ENCODE data around the gene POTEG. TPM values are rescaled to one million over a fixed set of nuclear protein-coding genes. Genes with fewer than 3 reads are reported as not detected.
"Not testable (repeated sequence)": the region's sequence is repeated elsewhere in the genome, so short reads cannot be mapped to it uniquely, and the experiment has no call there.

The POTEG gene
- total and polyA plus RNA-seq, 2 experiments from 2014 or later: not detected

DNA sequence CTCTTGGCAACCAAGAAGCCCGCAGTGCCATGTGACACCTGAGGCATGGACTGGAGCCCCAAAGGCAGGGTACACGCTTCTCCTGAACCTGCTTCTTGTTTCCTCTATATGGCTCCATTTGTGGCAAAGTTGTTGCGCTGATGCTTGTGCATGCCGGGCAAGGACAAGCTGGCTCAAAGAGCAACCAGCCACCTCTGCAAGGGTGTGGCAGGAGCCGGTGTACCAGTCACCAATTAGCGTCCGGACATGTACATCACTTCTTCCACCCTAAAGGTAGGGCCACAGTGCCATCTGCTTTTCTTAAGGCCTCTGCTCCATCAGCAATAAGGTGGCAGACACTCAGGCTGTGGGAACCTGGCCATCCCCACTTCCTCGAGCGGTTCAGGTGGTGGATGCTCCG is 43.9 kb downstream of the POTEG start:
- not testable (repeated sequence) for DNase-seq (ENCODE audit: low read depth in 1 of 2, low spot score in 1 of 2); H3K27ac ChIP-seq; H3K4me1 ChIP-seq (ENCODE audit: low read depth); H3K27me3 ChIP-seq; H3K36me3 ChIP-seq; H3K9me3 ChIP-seq (ENCODE audit: low read depth); H3K4me3 ChIP-seq

DNA sequence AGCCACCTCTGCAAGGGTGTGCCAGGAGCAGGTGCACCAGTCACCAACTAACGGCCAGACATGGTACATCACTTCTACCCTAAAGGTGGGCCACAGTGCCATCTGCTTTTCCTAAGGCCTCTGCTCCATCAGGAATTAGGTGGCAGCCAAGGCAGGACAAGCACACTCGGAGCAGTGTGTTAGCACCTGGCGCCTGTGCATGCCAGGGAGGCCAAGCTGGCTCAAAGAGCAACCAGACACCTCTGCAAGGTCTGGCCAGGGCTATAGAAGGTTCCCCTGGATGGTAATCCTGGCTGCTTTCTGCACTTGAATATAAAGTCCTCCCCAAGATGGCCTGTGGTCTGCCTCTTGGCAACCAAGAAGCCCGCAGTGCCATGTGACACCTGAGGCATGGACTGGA is 45.4 kb downstream of the POTEG start:
- H3K4me3 ChIP-seq; H3K27me3 ChIP-seq; H3K27ac ChIP-seq; H3K36me3 ChIP-seq; DNase-seq (ENCODE audit: low read depth in 1 of 2, low spot score in 1 of 2); H3K4me1 ChIP-seq (ENCODE audit: low read depth); H3K9me3 ChIP-seq (ENCODE audit: low read depth): not testable (repeated sequence)

DNA sequence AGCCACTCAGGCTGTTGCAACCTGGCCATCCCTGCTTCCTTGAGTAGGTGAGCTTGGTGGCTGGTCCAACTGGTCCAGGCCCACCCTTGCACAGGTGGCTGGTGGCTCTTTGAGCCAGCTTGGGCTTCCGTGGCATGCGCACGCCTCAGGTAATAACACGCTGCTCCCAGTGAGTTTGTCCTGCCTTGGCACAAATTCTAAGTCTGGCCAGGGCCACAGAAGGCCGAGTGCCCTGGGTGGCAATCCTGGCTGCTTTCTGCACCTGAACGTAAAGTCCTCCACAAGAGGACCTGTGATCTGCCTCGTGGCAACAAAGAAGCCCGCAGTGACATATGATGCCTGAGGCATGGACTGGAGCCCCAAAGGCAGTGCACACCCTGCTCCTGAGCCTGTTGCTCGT is 47.1 kb downstream of the POTEG start:
- not testable (repeated sequence) for DNase-seq (ENCODE audit: low read depth in 1 of 2, low spot score in 1 of 2); H3K36me3 ChIP-seq; H3K27me3 ChIP-seq; H3K4me3 ChIP-seq; H3K9me3 ChIP-seq (ENCODE audit: low read depth); H3K27ac ChIP-seq; H3K4me1 ChIP-seq (ENCODE audit: low read depth)

DNA sequence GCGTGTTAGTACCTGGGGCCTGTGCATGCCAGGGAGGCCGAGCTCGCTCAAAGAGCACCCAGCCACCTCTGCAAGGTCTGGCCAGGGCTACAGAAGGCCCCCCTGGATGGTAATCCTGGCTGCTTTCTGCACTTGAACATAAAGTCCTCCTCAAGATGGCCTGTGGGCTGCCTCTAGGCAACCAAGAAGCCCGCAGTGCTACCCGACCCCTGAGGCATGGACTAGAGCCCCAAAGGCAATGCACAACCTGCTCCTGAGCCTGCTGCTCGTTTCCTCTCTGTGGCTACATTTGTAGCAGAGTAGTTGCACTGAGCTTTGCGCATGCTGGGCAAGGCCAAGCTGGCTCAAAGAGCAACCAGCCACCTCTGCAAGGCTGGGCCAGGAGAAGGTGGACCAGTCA is 47.8 kb downstream of the POTEG start:
- not testable (repeated sequence) for H3K27me3 ChIP-seq; H3K4me1 ChIP-seq (ENCODE audit: low read depth); H3K4me3 ChIP-seq; H3K27ac ChIP-seq; H3K9me3 ChIP-seq (ENCODE audit: low read depth); H3K36me3 ChIP-seq; DNase-seq (ENCODE audit: low read depth in 1 of 2, low spot score in 1 of 2)

DNA sequence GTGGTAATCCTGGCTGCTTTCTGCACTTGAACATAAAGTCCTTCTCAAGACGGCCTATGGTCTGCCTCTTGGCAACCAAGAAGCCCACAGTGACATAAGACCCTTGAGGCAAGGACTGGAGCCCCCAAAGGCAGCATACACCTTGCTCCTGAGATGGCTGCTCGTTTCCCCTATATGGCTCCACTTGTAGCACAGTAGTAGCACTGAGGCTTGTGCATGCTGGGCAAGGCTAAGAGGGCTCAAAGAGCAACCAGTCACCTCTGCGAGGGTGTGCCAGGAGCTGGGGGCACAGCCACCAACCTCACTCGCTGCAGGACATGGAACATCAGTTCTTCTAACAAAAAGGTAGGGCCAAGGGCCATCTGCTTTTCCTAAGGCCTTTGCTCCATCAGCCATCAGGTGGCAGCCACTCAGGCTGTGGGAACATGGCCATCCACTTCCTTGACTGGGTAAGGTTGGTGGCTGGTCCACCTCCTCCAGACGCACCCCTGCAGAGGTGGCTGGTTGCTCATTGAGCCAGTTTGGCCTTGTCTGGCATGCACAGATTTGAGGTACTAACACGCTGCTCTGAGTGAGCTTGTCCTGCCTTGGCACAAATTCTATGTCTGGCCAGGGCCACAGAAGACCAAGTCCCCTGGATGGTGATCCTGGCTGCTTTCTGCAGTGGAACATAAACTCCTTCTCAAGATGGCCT is 49.9 kb downstream of the POTEG start:
- not testable (repeated sequence) for H3K9me3 ChIP-seq (ENCODE audit: low read depth)

DNA sequence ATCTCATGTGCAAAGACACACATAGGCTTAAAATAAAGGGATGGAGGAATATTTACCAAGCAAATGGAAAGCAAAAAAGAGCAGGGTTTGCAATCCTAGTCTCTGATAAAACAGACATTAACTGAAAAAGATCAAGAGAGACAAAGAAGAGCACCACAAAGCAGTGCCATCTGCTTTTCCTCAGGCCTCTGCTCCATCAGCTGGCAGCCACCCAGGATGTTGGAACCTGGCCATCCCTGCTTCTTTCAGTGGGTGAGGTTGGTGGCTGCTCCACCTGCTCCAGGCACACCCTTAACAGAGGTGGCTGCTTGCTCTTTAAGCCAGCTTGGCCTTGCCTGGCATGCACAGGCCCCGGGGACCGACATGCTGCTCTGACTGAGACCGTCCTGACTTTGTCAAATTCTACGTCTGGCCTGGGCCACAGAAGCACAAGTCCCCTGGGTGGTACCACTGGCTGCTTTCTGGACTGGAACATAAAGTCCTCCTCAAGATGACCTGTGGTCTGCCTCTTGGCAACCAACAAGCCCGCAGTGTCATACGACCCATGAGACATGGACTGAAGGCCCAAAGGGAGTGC is 51.0 kb downstream of the POTEG start:
- not testable (repeated sequence) for DNase-seq (ENCODE audit: low read depth in 1 of 2, low spot score in 1 of 2); H3K4me1 ChIP-seq (ENCODE audit: low read depth); H3K4me3 ChIP-seq; H3K9me3 ChIP-seq (ENCODE audit: low read depth); H3K27ac ChIP-seq; H3K27me3 ChIP-seq; H3K36me3 ChIP-seq

More for the DNA sequence above, 49.9 kb downstream of the POTEG start:
- not testable (repeated sequence) for H3K27ac ChIP-seq; DNase-seq (ENCODE audit: low read depth in 1 of 2, low spot score in 1 of 2); H3K27me3 ChIP-seq; H3K36me3 ChIP-seq; H3K4me1 ChIP-seq (ENCODE audit: low read depth); H3K4me3 ChIP-seq

DNA sequence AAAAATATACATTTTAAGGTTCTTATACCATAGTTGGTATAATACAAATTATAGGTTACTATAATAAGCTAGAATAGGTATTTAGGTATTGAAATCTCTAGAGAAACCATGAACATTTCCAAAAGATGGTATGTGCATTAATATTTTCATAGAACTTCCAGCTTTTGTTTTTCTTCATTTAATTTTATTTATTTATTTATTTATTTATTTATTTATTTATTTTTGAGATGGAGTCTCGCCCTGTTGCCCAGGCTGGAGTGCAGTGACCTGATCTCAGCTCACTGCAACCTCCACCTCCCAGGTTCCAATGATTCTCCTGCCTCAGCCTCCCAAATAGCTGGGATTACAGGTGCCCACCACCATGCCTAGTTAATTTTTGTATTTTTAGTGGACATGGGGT is 54.0 kb downstream of the POTEG start:
- H3K9me3 ChIP-seq (ENCODE audit: low read depth); H3K27ac ChIP-seq; H3K36me3 ChIP-seq; H3K4me3 ChIP-seq; H3K4me1 ChIP-seq (ENCODE audit: low read depth); H3K27me3 ChIP-seq; DNase-seq (ENCODE audit: low read depth in 1 of 2, low spot score in 1 of 2): not testable (repeated sequence)

DNA sequence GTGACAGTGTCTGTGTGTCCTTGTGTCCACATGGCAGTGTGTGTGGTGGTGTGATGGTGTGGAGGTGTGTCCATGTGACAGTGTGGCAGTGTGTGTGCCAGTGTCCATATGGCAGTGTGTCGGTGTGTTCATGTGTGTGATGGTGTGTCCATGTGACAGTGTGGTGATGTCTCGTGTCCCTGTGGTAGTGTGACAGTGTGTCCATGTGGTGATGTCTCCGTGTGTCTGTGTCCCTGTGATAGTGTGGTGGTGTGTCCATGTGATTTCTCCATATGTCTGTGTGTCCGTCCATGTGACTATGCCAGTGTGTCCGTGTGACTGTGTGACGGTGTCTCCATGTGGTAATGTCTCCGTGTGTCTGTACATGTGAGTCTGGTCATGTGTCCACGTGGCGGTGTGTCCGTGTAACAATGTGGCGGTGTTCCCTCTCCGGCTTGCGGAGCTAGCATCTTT is 59.7 kb downstream of the POTEG start:
- not testable (repeated sequence) for H3K4me1 ChIP-seq (ENCODE audit: low read depth); H3K9me3 ChIP-seq (ENCODE audit: low read depth); H3K27me3 ChIP-seq; H3K4me3 ChIP-seq; DNase-seq (ENCODE audit: low read depth in 1 of 2, low spot score in 1 of 2); H3K27ac ChIP-seq; H3K36me3 ChIP-seq

DNA sequence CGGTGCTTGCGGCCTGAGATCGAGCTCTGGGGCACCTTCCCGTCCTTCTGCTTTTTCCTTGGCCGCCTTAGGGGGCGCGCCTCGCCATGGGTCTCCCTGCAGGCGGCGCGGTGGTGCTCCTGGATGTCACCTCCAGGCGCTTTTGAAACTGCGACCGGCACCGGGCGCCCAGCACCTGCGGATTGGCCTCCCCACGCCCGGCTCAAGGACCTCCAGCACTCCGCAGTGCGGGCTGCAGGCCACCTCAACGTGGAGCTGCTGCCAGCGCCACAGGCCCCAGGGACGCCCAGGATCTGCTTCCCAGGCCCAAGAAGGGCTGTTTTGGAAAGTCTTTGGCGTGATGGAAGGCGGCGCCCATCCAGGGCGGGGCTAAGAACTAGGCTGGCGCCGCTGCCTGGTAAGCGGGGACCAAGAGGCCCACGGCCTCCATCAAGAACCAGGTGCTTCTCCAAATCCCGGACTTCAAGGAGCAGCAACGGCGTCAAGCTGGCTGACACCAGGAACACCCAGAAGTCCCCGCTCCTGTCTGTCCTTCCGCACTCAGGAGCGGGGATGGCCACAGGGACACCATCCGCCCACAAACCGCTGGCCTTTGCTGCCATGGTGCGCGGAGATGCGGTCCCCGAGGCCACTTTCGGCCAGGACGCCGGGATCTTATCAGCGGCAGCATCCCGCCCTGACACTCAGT is 61.2 kb downstream of the POTEG start:
- H3K27ac ChIP-seq; DNase-seq (ENCODE audit: low read depth in 1 of 2, low spot score in 1 of 2); H3K36me3 ChIP-seq: not testable (repeated sequence)

DNA sequence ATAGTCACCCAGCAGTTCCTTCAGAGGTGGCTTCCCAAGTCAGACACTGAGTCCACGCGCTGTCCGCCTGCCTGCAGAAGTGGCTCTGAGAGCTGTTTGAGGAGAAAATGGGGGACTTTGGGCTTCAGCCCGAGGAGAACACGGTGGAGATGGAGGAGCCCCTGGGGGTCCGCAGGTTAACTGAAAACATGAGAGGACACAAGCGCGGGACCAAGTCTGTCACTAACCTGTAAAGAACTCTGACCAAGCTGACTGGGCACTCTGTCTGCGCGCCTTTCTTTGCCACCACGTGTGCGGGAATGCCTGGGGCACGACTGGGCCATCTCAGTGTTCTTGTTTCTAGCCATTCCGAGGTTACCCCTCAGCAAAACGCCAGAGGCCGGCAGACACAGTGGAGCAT is 62.4 kb downstream of the POTEG start:
- H3K27me3 ChIP-seq; DNase-seq (ENCODE audit: low read depth in 1 of 2, low spot score in 1 of 2); H3K9me3 ChIP-seq (ENCODE audit: low read depth): not testable (repeated sequence)

More for the DNA sequence above, 61.2 kb downstream of the POTEG start:
- H3K4me3 ChIP-seq; H3K9me3 ChIP-seq (ENCODE audit: low read depth); H3K27me3 ChIP-seq; H3K4me1 ChIP-seq (ENCODE audit: low read depth): not testable (repeated sequence)

DNA sequence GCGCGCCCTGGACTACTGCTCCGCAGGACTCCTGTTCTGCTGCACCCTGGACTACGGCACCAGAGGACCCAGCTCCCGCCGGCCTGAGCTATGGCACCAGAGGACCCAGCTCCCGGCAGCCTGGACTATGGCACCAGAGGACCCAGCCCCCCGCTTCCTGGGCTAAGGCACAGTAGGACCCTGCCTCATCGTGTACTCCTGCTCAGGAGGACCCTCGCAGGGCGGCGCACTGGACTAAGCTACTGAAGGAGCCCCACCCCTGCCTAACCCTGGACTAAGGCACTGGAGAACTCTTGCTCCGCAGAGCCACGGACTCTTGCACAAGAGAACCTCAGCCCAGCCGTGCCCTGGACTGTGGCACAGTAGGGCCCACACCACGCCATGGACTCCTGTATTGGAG is 71.3 kb downstream of the POTEG start:
- H3K27ac ChIP-seq; H3K4me1 ChIP-seq (ENCODE audit: low read depth); H3K36me3 ChIP-seq; H3K27me3 ChIP-seq; H3K4me3 ChIP-seq; DNase-seq (ENCODE audit: low read depth in 1 of 2, low spot score in 1 of 2); H3K9me3 ChIP-seq (ENCODE audit: low read depth): not testable (repeated sequence)

More for the DNA sequence above, 62.4 kb downstream of the POTEG start:
- not testable (repeated sequence) for H3K4me3 ChIP-seq; H3K27ac ChIP-seq; H3K36me3 ChIP-seq; H3K4me1 ChIP-seq (ENCODE audit: low read depth)

DNA sequence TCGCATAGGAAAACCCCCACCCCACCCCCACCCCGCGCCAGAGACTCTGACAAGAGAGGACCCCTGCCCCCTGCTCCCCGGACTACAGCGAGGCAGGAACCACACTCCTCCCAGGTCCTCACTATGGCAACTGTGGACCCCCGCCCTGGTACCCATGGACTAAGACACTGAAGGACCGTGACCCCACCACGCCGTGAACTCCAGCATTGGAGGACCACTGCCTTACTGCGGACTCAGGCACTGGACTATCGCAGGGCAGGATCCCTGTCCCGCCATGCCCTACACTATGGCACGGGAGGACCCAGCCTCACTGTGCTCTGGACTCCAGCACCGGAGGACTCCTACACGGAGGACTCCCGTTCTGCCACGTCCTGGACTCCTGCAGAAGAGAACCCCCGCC is 71.8 kb downstream of the POTEG start:
- not testable (repeated sequence) for H3K36me3 ChIP-seq; H3K27me3 ChIP-seq; DNase-seq (ENCODE audit: low read depth in 1 of 2, low spot score in 1 of 2); H3K9me3 ChIP-seq (ENCODE audit: low read depth); H3K4me3 ChIP-seq; H3K4me1 ChIP-seq (ENCODE audit: low read depth); H3K27ac ChIP-seq

DNA sequence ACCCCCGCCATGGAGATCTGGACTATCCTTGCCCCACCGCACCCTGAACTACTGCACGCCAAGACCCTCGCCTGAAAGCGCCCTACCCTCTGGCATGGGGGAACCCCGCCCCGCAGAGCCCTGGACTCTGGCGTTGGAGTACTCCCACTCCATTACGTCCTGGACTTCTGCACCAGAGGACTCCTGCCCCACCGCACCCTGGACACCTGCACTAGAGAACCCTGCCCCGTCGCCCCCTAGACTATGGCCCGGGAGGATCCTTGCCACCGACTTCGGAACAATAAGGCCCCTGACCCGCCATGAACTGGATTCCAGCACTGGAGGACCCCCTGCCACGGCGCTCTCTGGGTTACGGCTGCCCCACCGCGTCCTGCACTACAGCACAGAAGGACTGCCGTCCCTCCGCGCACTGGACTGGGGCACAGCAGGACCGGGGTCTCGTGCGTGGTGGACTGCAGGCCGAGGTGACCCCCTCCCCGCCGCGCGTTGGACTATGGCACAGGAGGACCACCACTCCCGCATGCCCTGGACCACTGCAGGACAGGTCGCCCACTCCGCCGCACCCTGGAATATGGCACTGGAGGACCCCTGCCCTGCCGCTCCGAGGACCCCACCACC is 72.4 kb downstream of the POTEG start:
- H3K4me1 ChIP-seq (ENCODE audit: low read depth); H3K27ac ChIP-seq; H3K36me3 ChIP-seq; DNase-seq (ENCODE audit: low read depth in 1 of 2, low spot score in 1 of 2); H3K9me3 ChIP-seq (ENCODE audit: low read depth); H3K4me3 ChIP-seq; H3K27me3 ChIP-seq: not testable (repeated sequence)
